GM23338 (cell line): ENCODE results near the gene OBP2A. TPM values are rescaled to one million over a fixed set of nuclear protein-coding genes. Genes with fewer than 3 reads are reported as not detected.
"Not testable (repeated sequence)": the region's sequence is repeated elsewhere in the genome, so short reads cannot be mapped to it uniquely, and the experiment has no call there.

Experiments used
- ATAC-seq: fragments of 200-7000 bp; cut with Tn5 transposase; 3 replicates; pipeline ENCODE4 v1.9.1; 2020
- DNase-seq: peaks from one replicate; pipeline ENCODE4 v3.0.0-alpha.2; 2015; ENCODE audit warnings: low spot score
- H2AFZ ChIP-seq: fragments of 200-600 bp; sonication (generic); 2 replicates; pipeline ENCODE4 v1.8.0; 2016; ENCODE audit warnings: antibody characterized with exemption, mild to moderate bottlenecking, moderate library complexity
- H3F3A ChIP-seq: fragments of 200-600 bp; sonication (generic); replicated peaks from 2 replicates; pipeline ENCODE4 v1.8.0; 2017; ENCODE audit warnings: antibody characterized with exemption, mixed run types, low read depth
- H3K27ac ChIP-seq: fragments of 200-600 bp; sonication (generic); 2 replicates; pipeline ENCODE4 v1.6.1; 2016; ENCODE audit warnings: low read depth
- H3K27me3 ChIP-seq: fragments of 200-600 bp; sonication (generic); 2 replicates; pipeline ENCODE4 v1.8.0; 2016; ENCODE audit warnings: mild to moderate bottlenecking, mixed run types, moderate library complexity; ENCODE audit not compliant: insufficient read depth
- H3K36me3 ChIP-seq: fragments of 200-600 bp; sonication (generic); 2 replicates; pipeline ENCODE4 v1.8.0; 2016; ENCODE audit warnings: mild to moderate bottlenecking; ENCODE audit not compliant: insufficient read depth
- H3K4me1 ChIP-seq: fragments of 200-600 bp; sonication (generic); 2 replicates; pipeline ENCODE4 v1.8.0; 2016; ENCODE audit warnings: mild to moderate bottlenecking, moderate library complexity; ENCODE audit not compliant: insufficient read depth
- H3K4me2 ChIP-seq: fragments of 200-600 bp; sonication (generic); 2 replicates; pipeline ENCODE4 v1.7.1; 2017; ENCODE audit warnings: mixed run types
- H3K4me3 ChIP-seq: fragments of 200-600 bp; sonication (generic); 2 replicates; pipeline ENCODE4 v1.6.1; 2016; ENCODE audit warnings: mixed run types
- H3K79me2 ChIP-seq: fragments of 200-600 bp; sonication (generic); replicated peaks from 2 replicates; pipeline ENCODE4 v1.8.0; 2017; ENCODE audit warnings: mild to moderate bottlenecking; ENCODE audit not compliant: insufficient read depth
- H3K9me2 ChIP-seq: fragments of 200-600 bp; sonication (generic); 2 replicates; pipeline ENCODE4 v1.8.0; 2017; ENCODE audit not compliant: insufficient read depth
- H4K20me1 ChIP-seq: fragments of 200-600 bp; sonication (generic); replicated peaks from 2 replicates; pipeline ENCODE4 v1.8.0; 2017; ENCODE audit warnings: mild to moderate bottlenecking; ENCODE audit not compliant: insufficient read depth
- H3K27ac Mint-ChIP-seq: 2 replicates; pipeline ENCODE4 v1.8.0; 2020; ENCODE audit warnings: inconsistent platforms, mild to moderate bottlenecking, moderate library complexity, mixed read lengths
- H3K27me3 Mint-ChIP-seq: 3 replicates; pipeline ENCODE4 v1.8.0; 2022; ENCODE audit warnings: low read depth, mild to moderate bottlenecking, moderate library complexity, mixed read lengths, inconsistent platforms; ENCODE audit not compliant: insufficient read depth, poor library complexity
- H3K36me3 Mint-ChIP-seq: 3 replicates; pipeline ENCODE4 v1.8.0; 2021; ENCODE audit warnings: low read depth, mild to moderate bottlenecking, inconsistent platforms, moderate library complexity, mixed read lengths
- H3K4me1 Mint-ChIP-seq: 3 replicates; pipeline ENCODE4 v1.8.0; 2020; ENCODE audit warnings: mild to moderate bottlenecking, inconsistent platforms, mixed read lengths
- H3K4me3 Mint-ChIP-seq: 3 replicates; pipeline ENCODE4 v1.8.0; 2021; ENCODE audit warnings: moderate library complexity, mild to moderate bottlenecking, inconsistent platforms, mixed read lengths
- H3K9me3 Mint-ChIP-seq: 3 replicates; pipeline ENCODE4 v1.8.0; 2020; ENCODE audit warnings: moderate library complexity, mild to moderate bottlenecking, inconsistent platforms, mixed read lengths
- CTCF ChIP-seq, 2 experiments: fragments of 200-600 bp in 1 of 2; sonication (generic) in 1 of 2; conservative IDR thresholded peaks; 2 replicates each; pipeline versions ENCODE4 v1.5.1 to v1.6.1; 2016 to 2017; ENCODE audit warnings: antibody characterized with exemption in 2 of 2, low read depth in 2 of 2, mild to moderate bottlenecking in 2 of 2, moderate library complexity in 1 of 2
- ETS1 ChIP-seq: IDR thresholded peaks from 2 replicates; pipeline ENCODE4 v1.6.1; 2016; ENCODE audit warnings: antibody characterized with exemption
- EZH2phosphoT487 ChIP-seq: fragments of 200-600 bp; sonication (generic); IDR thresholded peaks from one replicate; pipeline ENCODE4 v1.8.1; 2018; ENCODE audit warnings: antibody characterized with exemption; ENCODE audit not compliant: unreplicated experiment
- JUNB ChIP-seq: IDR thresholded peaks from one replicate; pipeline ENCODE4 v1.6.1; 2016; ENCODE audit warnings: antibody characterized with exemption; ENCODE audit not compliant: unreplicated experiment
- NANOG ChIP-seq: IDR thresholded peaks from 2 replicates; pipeline ENCODE4 v1.6.1; 2016; ENCODE audit warnings: antibody characterized with exemption, borderline replicate concordance
- REST ChIP-seq: IDR thresholded peaks from one replicate; pipeline ENCODE4 v1.6.1; 2018; ENCODE audit warnings: antibody characterized with exemption; ENCODE audit not compliant: unreplicated experiment
- polyA plus RNA-seq: library from polyadenylated mRNA; unstranded; fragments of >200 nt; fragmentation: Nextera tagmentation; extraction: Ambion mirVana; gene quantifications from 2 replicates; pipeline ENCODE4 v1.2.1, GENCODE V29; 2016
- total RNA-seq: library from RNA; depleted of rRNA; stranded (reverse); fragments of >200 nt; shearing (Covaris generic); gene quantifications from 2 replicates; pipeline ENCODE4 v1.2.3, GENCODE V29; 2014

Gene OBP2A
- total and polyA plus RNA-seq, 2 experiments from 2014 or later = not detected

GRCh38 chr9:135536216-135536615, 9.7 kb upstream of the OBP2A start (continued):
- TF ChIP-seq REST (no peak), CTCF (conservative IDR thresholded peaks at IDR 0.05; ENCODE audit: low read depth in 2 of 2) (no peak), ETS1 (no peak), NANOG (no peak), JUNB (no peak)

- H3K9me3 Mint-ChIP-seq, H3F3A ChIP-seq, H3K27ac Mint-ChIP-seq, H3K4me1 ChIP-seq, H3K79me2 ChIP-seq, H4K20me1 ChIP-seq, DNase-seq, H3K4me3 Mint-ChIP-seq, H3K27ac ChIP-seq, H3K27me3 ChIP-seq, H3K27me3 Mint-ChIP-seq, H3K4me2 ChIP-seq, H3K9me2 ChIP-seq, ATAC-seq, H3K4me3 ChIP-seq, H3K36me3 Mint-ChIP-seq, H3K4me1 Mint-ChIP-seq, H2AFZ ChIP-seq, H3K36me3 ChIP-seq: not testable (repeated sequence)
Measured at GRCh38 chr9:135543262-135543894, 2.5 kb upstream of the OBP2A start.

GRCh38 chr9:135544981-135545635, 818 bp upstream of the OBP2A start:
- Mint-ChIP-seq H3K36me3 (no peaks in the 10 kb centered on the region), H3K4me1 (0 out of 3 replicates have a peak, but pooled peaks cover 1% of the 10 kb centered on the region), H3K4me3 (no peak overlapping the region), H3K9me3 (no peaks in the 10 kb centered on the region), H3K27me3 (peaks cover 10% of the 10 kb centered on the region), H3K27ac (no peak overlapping the region)
- Histone ChIP-seq H3F3A (no peaks in the 10 kb centered on the region), H3K27me3 (no peaks in the 10 kb centered on the region), H2AFZ (no peak overlapping the region), H3K4me1 (no peaks in the 10 kb centered on the region), H3K36me3 (no peaks in the 10 kb centered on the region), H4K20me1 (no peaks in the 10 kb centered on the region), H3K9me2 (no peaks in the 10 kb centered on the region), H3K4me2 (no peak overlapping the region), H3K4me3 (no peak overlapping the region), H3K79me2 (no peaks in the 10 kb centered on the region), H3K27ac (no peak overlapping the region)
- ATAC-seq (no peak), DNase-seq (no peak)
- no peak for TF ChIP-seq NANOG
- TF ChIP-seq EZH2phosphoT487 = no peak
